HG02885 (cell line): Measurements from ENCODE around the gene FAM209B.
"Not testable (repeated sequence)": the region's sequence is repeated elsewhere in the genome, so short reads cannot be mapped to it uniquely, and the experiment has no call there.

Source experiments
- ATAC-seq: cut with Tn5 transposase; IDR thresholded peaks from one replicate; pipeline ENCODE4 v1.9.1; 2021; ENCODE audit warnings: mild to moderate bottlenecking; ENCODE audit not compliant: unreplicated experiment, poor library complexity

Gene FAM209B

GRCh38 chr20:56527521-56527920, 5.5 kb upstream of the FAM209B start:
- no peak for ATAC-seq

GRCh38 chr20:56537997-56538396, 5.0 kb downstream of the FAM209B start:
- no peak for ATAC-seq

- no peak for ATAC-seq
Measured at GRCh38 chr20:56540415-56540814, 7.4 kb downstream of the FAM209B start.

GRCh38 chr20:56542489-56543030, 9.5 kb downstream of the FAM209B start:
- ATAC-seq, result no peak

- no peak for ATAC-seq
Measured at GRCh38 chr20:56551571-56551970, 18.5 kb downstream of the FAM209B start.

- no peak for ATAC-seq
Measured at GRCh38 chr20:56552911-56553629, 20.0 kb downstream of the FAM209B start.

GRCh38 chr20:56554869-56555268, 21.8 kb downstream of the FAM209B start:
- peak; percentile 83 for ATAC-seq

GRCh38 chr20:56558968-56559367, 25.9 kb downstream of the FAM209B start:
- no peak for ATAC-seq

- ATAC-seq, result not testable (repeated sequence)
Measured at GRCh38 chr20:56564526-56564925, 31.5 kb downstream of the FAM209B start.

- ATAC-seq, result no peak
Measured at GRCh38 chr20:56565511-56565910, 32.5 kb downstream of the FAM209B start.

- no peak for ATAC-seq
Measured at GRCh38 chr20:56566621-56567020, 33.6 kb downstream of the FAM209B start.

GRCh38 chr20:56570832-56571231, 37.8 kb downstream of the FAM209B start:
- no peak for ATAC-seq

GRCh38 chr20:56572172-56572571, 39.1 kb downstream of the FAM209B start:
- no peak for ATAC-seq

- ATAC-seq, result no peak
Measured at GRCh38 chr20:56573986-56574385, 40.9 kb downstream of the FAM209B start.

GRCh38 chr20:56574531-56575142, 41.6 kb downstream of the FAM209B start:
- ATAC-seq, result no peak

GRCh38 chr20:56575157-56575556, 42.1 kb downstream of the FAM209B start:
- ATAC-seq, result no peak

GRCh38 chr20:56575961-56576360, 42.9 kb downstream of the FAM209B start:
- ATAC-seq, result no peak

GRCh38 chr20:56579301-56579710, 46.3 kb downstream of the FAM209B start:
- no peak for ATAC-seq

GRCh38 chr20:56580226-56580625, 47.2 kb downstream of the FAM209B start:
- no peak for ATAC-seq

GRCh38 chr20:56581701-56582100, 48.7 kb downstream of the FAM209B start:
- ATAC-seq, result no peak

- no peak for ATAC-seq
Measured at GRCh38 chr20:56582542-56582941, 49.5 kb downstream of the FAM209B start.

GRCh38 chr20:56584916-56585315, 51.9 kb downstream of the FAM209B start:
- no peak for ATAC-seq
